Measurements from ENCODE around the gene STON2.
A peak's percentile ranks its signal among the peaks of the same experiment; 100 is the strongest.
"Not testable (repeated sequence)": the region's sequence is repeated elsewhere in the genome, so short reads cannot be mapped to it uniquely, and the experiment has no call there.

STON2 gene

GRCh38 chr14:81265636-81266169 lies 134.4 kb downstream of the STON2 start:
- no peak for DNase-seq (ENCODE audit: low spot score)

DNA sequence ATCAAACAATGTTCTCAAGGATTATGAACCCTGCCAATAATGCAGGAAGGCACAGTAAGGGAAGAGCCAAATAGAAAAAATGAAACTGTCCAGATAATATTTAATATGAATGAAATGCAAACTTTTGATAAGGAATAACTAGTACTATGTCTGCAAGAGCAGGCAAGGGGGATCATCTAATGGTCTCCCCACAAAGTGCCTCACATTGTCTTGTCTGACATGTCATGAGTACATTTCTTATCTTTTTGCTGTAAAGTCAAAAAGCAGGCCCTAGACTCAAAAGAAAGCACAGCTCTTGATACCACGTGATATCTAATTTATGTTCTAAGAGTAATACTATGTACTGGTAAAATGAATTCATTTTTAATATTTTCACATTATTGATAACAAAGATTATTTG lies 135.5 kb downstream of the STON2 start:
- DNase-seq (ENCODE audit: low spot score), result no peak

GRCh38 chr14:81263777-81264410 lies 136.2 kb downstream of the STON2 start:
- DNase-seq (ENCODE audit: low spot score), result no peak

GRCh38 chr14:81261176-81261575 lies 138.9 kb downstream of the STON2 start:
- no peak for DNase-seq (ENCODE audit: low spot score)

- no peak for DNase-seq (ENCODE audit: low spot score)
Observed at GRCh38 chr14:81260732-81261131, 139.4 kb downstream of the STON2 start.

- DNase-seq (ENCODE audit: low spot score), result no peak
Observed at GRCh38 chr14:81256289-81256960, 143.7 kb downstream of the STON2 start.

GRCh38 chr14:81252278-81252677 lies 147.8 kb downstream of the STON2 start:
- peak; percentile 18 for DNase-seq (ENCODE audit: low spot score)

GRCh38 chr14:81247271-81247766 lies 152.8 kb downstream of the STON2 start:
- no peak for DNase-seq (ENCODE audit: low spot score)

GRCh38 chr14:81246461-81247270 lies 153.5 kb downstream of the STON2 start:
- no peak for DNase-seq (ENCODE audit: low spot score)

- no peak for DNase-seq (ENCODE audit: low spot score)
Observed at GRCh38 chr14:81245771-81246170, 154.4 kb downstream of the STON2 start.

- DNase-seq (ENCODE audit: low spot score), result not testable (repeated sequence)
Observed at GRCh38 chr14:81244431-81244830, 155.7 kb downstream of the STON2 start.

- DNase-seq (ENCODE audit: low spot score), result no peak
Observed at GRCh38 chr14:81243499-81243898, 156.6 kb downstream of the STON2 start.

DNA sequence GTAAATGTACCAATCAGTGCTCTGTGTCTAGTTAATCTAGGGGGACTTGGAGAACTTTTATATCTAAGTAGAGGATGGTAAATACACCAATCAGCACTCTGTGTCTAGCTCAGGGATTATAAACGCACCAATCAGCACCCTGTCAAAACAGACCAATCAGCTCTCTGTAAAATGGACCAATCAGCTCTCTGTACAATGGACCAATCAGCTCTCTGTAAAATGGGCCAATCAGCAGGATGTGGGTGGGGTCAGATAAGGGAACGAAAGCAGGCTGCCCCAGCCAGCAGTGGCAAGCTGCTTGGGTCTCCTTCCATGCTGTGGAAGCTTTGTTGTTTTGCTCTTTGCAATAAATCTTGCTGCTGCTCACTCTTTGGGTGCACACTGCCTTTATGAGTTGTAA lies 163.3 kb downstream of the STON2 start:
- DNase-seq (ENCODE audit: low spot score), result not testable (repeated sequence)

GRCh38 chr14:81236138-81236537 lies 164.0 kb downstream of the STON2 start:
- no peak for DNase-seq (ENCODE audit: low spot score)

- DNase-seq (ENCODE audit: low spot score), result no peak
Observed at GRCh38 chr14:81235096-81235495, 165.0 kb downstream of the STON2 start.

DNA sequence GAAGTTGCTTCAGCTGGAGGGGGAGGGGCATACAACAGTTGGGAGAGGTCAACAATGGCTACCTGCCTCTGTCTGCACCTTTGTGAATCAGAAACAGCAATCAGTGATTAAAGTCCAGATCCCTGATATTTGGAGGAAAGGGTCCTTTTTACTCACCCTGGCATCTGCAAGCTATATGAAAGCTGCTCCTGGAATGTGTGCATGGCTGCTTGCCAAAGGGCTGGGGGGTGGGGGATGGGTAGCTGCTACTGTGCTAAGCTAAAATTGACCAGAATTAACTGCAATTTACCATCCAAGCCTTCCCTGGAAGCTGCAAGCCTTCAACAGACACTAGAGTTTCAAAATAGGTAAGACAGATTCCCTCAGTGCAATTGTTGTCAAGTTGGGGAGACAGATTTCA lies 165.8 kb downstream of the STON2 start:
- no peak for DNase-seq (ENCODE audit: low spot score)

GRCh38 chr14:81233615-81234014 lies 166.5 kb downstream of the STON2 start:
- no peak for DNase-seq (ENCODE audit: low spot score)

GRCh38 chr14:81231540-81231939 lies 168.6 kb downstream of the STON2 start:
- DNase-seq (ENCODE audit: low spot score), result no peak

- DNase-seq (ENCODE audit: low spot score), result no peak
Observed at GRCh38 chr14:81224222-81224621, 175.9 kb downstream of the STON2 start.

DNA sequence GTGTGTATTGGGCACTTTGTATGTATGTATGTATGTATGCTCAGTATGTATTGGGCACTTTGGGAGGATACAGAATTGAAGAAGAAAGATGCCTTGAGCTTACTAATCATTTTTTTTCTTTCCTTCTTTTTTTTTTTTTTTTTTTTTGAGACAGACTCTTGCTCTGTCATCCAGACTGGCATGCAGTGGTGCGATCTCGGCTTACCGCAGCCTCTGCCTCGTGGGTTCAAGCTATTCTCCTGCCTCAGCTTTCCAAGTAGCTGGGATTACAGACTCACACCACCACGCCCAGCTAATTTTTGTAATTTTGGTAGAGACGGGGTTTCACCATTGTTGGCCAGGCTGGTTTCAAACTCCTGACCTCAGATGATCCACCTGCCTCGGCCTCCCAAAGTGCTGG lies 176.3 kb downstream of the STON2 start:
- DNase-seq (ENCODE audit: low spot score), result not testable (repeated sequence)

DNA sequence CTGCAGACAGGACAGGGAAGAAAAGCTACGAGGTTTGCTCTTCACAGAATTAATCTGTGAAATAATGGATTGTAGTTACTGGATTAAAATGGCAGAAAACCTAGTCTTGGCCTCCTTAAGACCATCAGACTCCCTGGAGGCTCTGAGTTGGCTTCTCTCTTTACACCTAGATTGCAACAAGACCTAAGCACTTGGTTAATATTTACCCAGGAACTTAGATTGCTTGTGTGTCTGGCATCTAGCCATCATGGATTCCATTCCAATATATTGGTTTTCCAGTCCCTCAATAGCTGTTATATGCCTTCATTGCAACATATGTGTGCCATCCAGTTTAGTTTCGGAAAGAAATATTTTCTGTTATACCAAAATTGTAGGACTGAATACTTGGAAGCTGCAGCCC lies 177.4 kb downstream of the STON2 start:
- DNase-seq (ENCODE audit: low spot score), result peak; percentile 13

GRCh38 chr14:81222126-81222525 lies 178.0 kb downstream of the STON2 start:
- DNase-seq (ENCODE audit: low spot score), result no peak

Measured in SW480 (cell line).